GM21786 (cell line): ENCODE data around the gene CCDC142.

Experiments
- ATAC-seq: cut with Tn5 transposase; IDR thresholded peaks from one replicate; pipeline ENCODE4 v1.9.1; 2021; ENCODE audit not compliant: unreplicated experiment

CCDC142 gene

GRCh38 chr2:74514368-74515270, 31.8 kb upstream of the CCDC142 start, which contains the start of gene TLX2:
Gene TLX2 (plus strand): TSS chr2:74514450. CDS start chr2:74514807, 357 bp downstream.
- no peak for ATAC-seq

GRCh38 chr2:74513605-74514367, 31.0 kb upstream of the CCDC142 start:
- no peak for ATAC-seq

GRCh38 chr2:74512744-74513604, 30.2 kb upstream of the CCDC142 start:
- ATAC-seq: no peak

GRCh38 chr2:74511104-74511989, 28.5 kb upstream of the CCDC142 start:
- no peak for ATAC-seq

GRCh38 chr2:74510272-74510671, 27.5 kb upstream of the CCDC142 start:
- no peak for ATAC-seq

GRCh38 chr2:74507926-74508520, 25.2 kb upstream of the CCDC142 start:
- peak; percentile 0 for ATAC-seq

- ATAC-seq: peak; percentile 90
Observed at GRCh38 chr2:74507145-74507925, 24.5 kb upstream of the CCDC142 start, which contains the start of gene PCGF1. Gene PCGF1 (minus strand): TSS chr2:74507695. CDS start chr2:74507668, 27 bp downstream.

GRCh38 chr2:74505448-74506246, 22.8 kb upstream of the CCDC142 start:
- ATAC-seq: no peak

- ATAC-seq: no peak
Observed at GRCh38 chr2:74504591-74504990, 21.8 kb upstream of the CCDC142 start.

- ATAC-seq: no peak
Observed at GRCh38 chr2:74503506-74504475, 21.0 kb upstream of the CCDC142 start.

GRCh38 chr2:74502720-74503505, 20.1 kb upstream of the CCDC142 start:
- peak; percentile 35 for ATAC-seq

GRCh38 chr2:74502147-74502719, 19.4 kb upstream of the CCDC142 start:
- ATAC-seq: no peak

- ATAC-seq: no peak
Observed at GRCh38 chr2:74501335-74502071, 18.7 kb upstream of the CCDC142 start.

- no peak for ATAC-seq
Observed at GRCh38 chr2:74500578-74500946, 17.8 kb upstream of the CCDC142 start.
